Measurements from ENCODE around the gene POLR1A. TPM values are rescaled to one million over a fixed set of nuclear protein-coding genes. Genes with fewer than 3 reads are reported as not detected.

Gene POLR1A
- total RNA-seq, 1 experiment from 2014 or later, result 62.6 TPM

GRCh38 chr2:86031606-86032005 lies 74.1 kb downstream of the POLR1A start:
- ChIA-PET POLR2A (no interaction called here), CTCF (no interaction called here)
- Histone ChIP-seq H3K9me3 (ENCODE audit: control insufficient read depth, insufficient read depth, low read depth, low read length) (no peaks in the 10 kb centered on the region), H3K36me3 (ENCODE audit: control insufficient read depth, insufficient read depth, low read length) (peaks cover 8% of the 10 kb centered on the region), H3K27ac (ENCODE audit: low read length) (no peak overlapping the region), H3K4me3 (ENCODE audit: low read depth in 2 of 2, low read length in 2 of 2) (no peak overlapping the region), H3K4me1 (ENCODE audit: control insufficient read depth, insufficient read depth, low read length) (no peaks in the 10 kb centered on the region; the same call in 1 of the 2 replicates), H3K27me3 (ENCODE audit: control insufficient read depth, insufficient read depth, low read length) (no peaks in the 10 kb centered on the region)
- intact Hi-C loops (cut with micrococcal nuclease; ENCODE audit: unreplicated experiment), result no loop called here
- in situ Hi-C loops (cut with HindIII; ENCODE audit: low pct_unique_long_range_greater_than_20kb, low sequenced_read_pairs), result no loop called here
- no peak for TF ChIP-seq SIN3A (IDR thresholded peaks at IDR 0.05; ENCODE audit: borderline replicate concordance, insufficient read depth, low read depth, low read length)
- TF ChIP-seq POLR2AphosphoS5 (IDR thresholded peaks at IDR 0.05; ENCODE audit: low read depth, low read length), result no peak
- TF ChIP-seq TCF7L2 (IDR thresholded peaks at IDR 0.05; ENCODE audit: low read depth, low read length), result no peak
- no peak for TF ChIP-seq REST (IDR thresholded peaks at IDR 0.05; ENCODE audit: insufficient read depth in 1 of 2, low read depth in 2 of 2, low read length in 1 of 2)
- TF ChIP-seq CTCF (IDR thresholded peaks at IDR 0.05), result no peak
- DNase-seq (ENCODE audit: low read depth, low spot score), result no peak
- no peak for ATAC-seq
- BruUV-seq (replicated peaks), result no TSS peak

GRCh38 chr2:86031151-86031550 lies 74.5 kb downstream of the POLR1A start:
- BruUV-seq (replicated peaks), result no TSS peak
- CTCF ChIA-PET, result no interaction called here
- Histone ChIP-seq H3K27ac (ENCODE audit: low read length) (no peak overlapping the region), H3K9me3 (ENCODE audit: control insufficient read depth, insufficient read depth, low read depth, low read length) (no peaks in the 10 kb centered on the region), H3K27me3 (ENCODE audit: control insufficient read depth, insufficient read depth, low read length) (no peaks in the 10 kb centered on the region), H3K36me3 (ENCODE audit: control insufficient read depth, insufficient read depth, low read length) (peaks cover 8% of the 10 kb centered on the region), H3K4me1 (ENCODE audit: control insufficient read depth, insufficient read depth, low read length) (no peaks in the 10 kb centered on the region; the same call in 1 of the 2 replicates), H3K4me3 (ENCODE audit: low read depth in 2 of 2, low read length in 2 of 2) (no peak overlapping the region)
- in situ Hi-C loops (cut with HindIII; ENCODE audit: low pct_unique_long_range_greater_than_20kb, low sequenced_read_pairs), result no loop called here
- TF ChIP-seq REST (IDR thresholded peaks at IDR 0.05; ENCODE audit: insufficient read depth in 1 of 2, low read depth in 2 of 2, low read length in 1 of 2), result no peak
- TF ChIP-seq SIN3A (IDR thresholded peaks at IDR 0.05; ENCODE audit: borderline replicate concordance, insufficient read depth, low read depth, low read length), result no peak
- no peak for TF ChIP-seq CTCF (IDR thresholded peaks at IDR 0.05)
- TF ChIP-seq POLR2AphosphoS5 (IDR thresholded peaks at IDR 0.05; ENCODE audit: low read depth, low read length), result no peak
- TF ChIP-seq TCF7L2 (IDR thresholded peaks at IDR 0.05; ENCODE audit: low read depth, low read length), result no peak
- DNase-seq (ENCODE audit: low read depth, low spot score), result no peak
- POLR2A ChIA-PET, result no interaction called here
- intact Hi-C loops (cut with micrococcal nuclease; ENCODE audit: unreplicated experiment), result no loop called here
- no peak for ATAC-seq

All from Panc1 (cell line).